ENCODE results near the gene CHPF2.

Gene CHPF2

GRCh38 chr7:151205730-151206129 is 26.6 kb upstream of the CHPF2 start:
- no peak for TF ChIP-seq CTCF (conservative IDR thresholded peaks at IDR 0.05; ENCODE audit: low read depth, low read length)
- no peak for DNase-seq (ENCODE audit: low read depth)

DNA sequence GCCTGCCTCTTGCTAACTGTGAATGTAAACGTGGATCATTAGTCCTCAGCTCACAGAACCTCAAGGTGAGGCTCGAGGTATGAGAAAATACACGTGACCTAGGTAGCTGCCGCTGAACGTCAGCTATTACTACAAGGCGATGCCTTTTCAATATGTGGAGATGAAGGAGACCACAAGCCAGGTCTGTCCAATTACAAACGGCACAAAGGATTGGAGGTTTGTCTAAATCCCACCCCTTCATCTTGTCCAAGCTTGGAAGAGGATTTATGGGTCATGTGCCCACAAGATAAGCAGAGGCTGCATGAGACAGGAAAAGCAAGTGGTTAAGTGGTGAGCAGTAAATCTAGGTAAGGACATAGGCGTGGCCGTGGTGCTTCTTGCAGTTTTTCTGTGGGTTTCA is 25.4 kb upstream of the CHPF2 start:
- peak; percentile 2 for DNase-seq (ENCODE audit: low read depth)
- TF ChIP-seq CTCF (conservative IDR thresholded peaks at IDR 0.05; ENCODE audit: low read depth, low read length), result no peak
- no peak overlapping the region for H3K4me3 ChIP-seq (ENCODE audit: low read length)

More at GRCh38 chr7:151205730-151206129, 26.6 kb upstream of the CHPF2 start:
- H3K4me3 ChIP-seq (ENCODE audit: low read length), result no peak overlapping the region

DNA sequence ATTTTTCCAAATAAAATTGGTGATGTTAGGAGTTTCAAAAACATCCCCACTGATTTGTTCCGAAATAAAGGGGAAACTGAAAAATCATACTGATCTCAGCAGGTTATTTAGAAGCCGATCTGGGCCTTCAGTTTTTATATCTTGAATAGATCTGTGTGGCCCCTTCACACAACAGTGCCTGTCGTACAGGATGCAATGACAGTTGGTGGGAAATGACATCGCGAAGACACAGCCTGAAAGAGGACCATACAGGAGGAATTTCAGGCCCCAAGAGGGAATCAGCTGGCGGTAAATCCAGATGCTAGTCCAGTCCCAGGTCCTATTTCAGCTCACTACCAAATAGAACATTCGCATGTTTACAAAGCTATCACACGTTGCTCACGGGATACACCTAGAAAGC is 25.0 kb upstream of the CHPF2 start:
- H3K4me3 ChIP-seq (ENCODE audit: low read length), result no peak overlapping the region
- no peak for TF ChIP-seq CTCF (conservative IDR thresholded peaks at IDR 0.05; ENCODE audit: low read depth, low read length)
- DNase-seq (ENCODE audit: low read depth), result no peak

DNA sequence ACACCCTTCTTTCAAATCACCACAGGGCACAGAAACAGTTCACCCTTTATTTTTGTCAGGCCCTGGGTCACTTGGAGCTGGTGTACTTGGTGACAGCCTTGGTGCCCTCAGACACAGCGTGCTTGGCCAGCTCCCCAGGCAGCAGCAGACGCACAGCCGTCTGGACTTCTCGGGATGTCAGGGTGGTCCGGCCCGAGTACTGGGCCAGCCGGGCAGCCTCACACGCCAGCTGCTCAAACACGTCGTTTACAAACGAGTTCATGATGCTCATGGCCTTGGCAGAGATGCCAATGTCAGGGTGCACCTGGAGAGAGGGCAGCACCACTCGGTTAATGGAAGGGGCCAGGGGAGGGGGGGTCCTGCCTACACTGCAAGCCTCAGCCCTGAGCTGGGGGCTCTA is 24.5 kb upstream of the CHPF2 start:
- DNase-seq (ENCODE audit: low read depth), result no peak
- H3K4me3 ChIP-seq (ENCODE audit: low read length), result no peak overlapping the region
- TF ChIP-seq CTCF (conservative IDR thresholded peaks at IDR 0.05; ENCODE audit: low read depth, low read length), result no peak

GRCh38 chr7:151208253-151208862 is 23.9 kb upstream of the CHPF2 start:
- TF ChIP-seq CTCF (conservative IDR thresholded peaks at IDR 0.05; ENCODE audit: low read depth, low read length), result no peak
- no peak for DNase-seq (ENCODE audit: low read depth)
- no peak overlapping the region for H3K4me3 ChIP-seq (ENCODE audit: low read length)

- TF ChIP-seq CTCF (conservative IDR thresholded peaks at IDR 0.05; ENCODE audit: low read depth, low read length), result no peak
- no peak overlapping the region for H3K4me3 ChIP-seq (ENCODE audit: low read length)
- DNase-seq (ENCODE audit: low read depth), result no peak
These were observed 22.7 kb upstream of the CHPF2 start for GRCh38 chr7:151209588-151209987.

DNA sequence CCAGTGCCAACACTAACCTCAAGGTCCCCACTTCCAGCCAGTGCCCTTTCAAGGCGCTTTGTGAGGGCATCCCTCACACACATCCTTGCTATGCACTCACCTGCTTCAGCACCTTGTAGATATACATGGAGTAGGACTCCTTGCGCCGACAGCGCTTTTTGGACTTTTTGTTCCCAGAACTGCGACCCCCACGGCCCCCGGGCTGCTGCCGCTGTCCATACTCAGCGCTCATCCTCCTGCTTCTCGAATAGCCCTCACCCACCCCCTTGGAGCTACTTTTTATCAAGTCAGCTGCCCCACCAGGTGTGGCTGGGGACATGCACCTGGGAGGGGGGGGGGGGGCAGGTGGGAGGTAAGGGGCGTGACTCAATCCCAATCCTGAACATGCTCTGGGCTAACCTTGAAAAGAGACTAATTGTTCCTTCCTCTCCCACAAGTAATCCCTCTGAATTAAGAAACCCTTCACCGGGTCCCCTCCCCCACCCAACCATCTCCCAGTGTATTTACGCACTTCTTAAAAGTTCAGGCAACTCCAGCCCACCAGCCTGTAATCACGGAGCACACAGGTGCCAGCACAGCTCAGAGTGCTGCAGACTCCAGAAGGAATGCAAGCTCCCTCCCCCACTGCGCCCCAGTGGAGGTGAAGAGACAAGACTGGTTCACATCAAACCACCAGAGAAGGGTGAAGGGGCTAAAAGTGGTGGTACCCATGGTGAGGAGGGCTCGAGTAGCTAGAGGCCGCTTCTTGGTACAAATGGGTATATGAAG is 22.0 kb upstream of the CHPF2 start, which contains the start of gene H2BK1:
H2BK1 (minus strand) TSS at position 402 of the 768 bp plus-strand sequence; CDS start at position 232, 170 bp downstream.
- TF ChIP-seq CTCF (conservative IDR thresholded peaks at IDR 0.05; ENCODE audit: low read depth, low read length), result no peak
- DNase-seq (ENCODE audit: low read depth), result no peak

More for the DNA sequence above, 22.0 kb upstream of the CHPF2 start, which contains the start of gene H2BK1:
- H3K4me3 ChIP-seq (ENCODE audit: low read length), result no peak within 1 kb of the TSS

Measured in retinal pigment epithelial cell (primary cell).